GM12878 (cell line): Measurements from ENCODE around the gene TPCN2. TPM values are rescaled to one million over a fixed set of nuclear protein-coding genes. Genes with fewer than 3 reads are reported as not detected.

Source experiments
- ATAC-seq: fragments of 200-7000 bp; cut with Tn5 transposase; 3 replicates; pipeline ENCODE4 v1.9.1; 2020; ENCODE audit warnings: mild to moderate bottlenecking, moderate library complexity
- BruUV-seq: library from RNA; stranded (reverse); fragments of 400-500 nt; replicated peaks from 2 replicates; lab custom pipeline; 2021; lab: Mats Ljungman, UMichigan
- CTCF ChIA-PET: fragments of 300-600 bp; sonication (Branson Sonifier 250); formaldehyde crosslinking; extraction: SDS; loops from one replicate; lab custom pipeline; 2021; ENCODE audit warnings: inconsistent platforms; lab: Yijun Ruan, JAX
- POLR2A ChIA-PET: fragments of 350-600 bp; formaldehyde crosslinking; extraction: SDS; loops from one replicate; lab custom pipeline; 2021; ENCODE audit warnings: inconsistent platforms; lab: Charles Lee
- RAD21 ChIA-PET: fragments of 300-600 bp; sonication (Branson Sonifier 250); formaldehyde crosslinking; loops from one replicate; lab custom pipeline; 2023; ENCODE audit warnings: antibody characterized with exemption; ENCODE audit not compliant: unreplicated experiment; lab: Charles Lee
- SMC1A ChIA-PET: fragments of 300-600 bp; sonication (Branson Sonifier 250); formaldehyde crosslinking; loops from one replicate; lab custom pipeline; 2023; ENCODE audit not compliant: unreplicated experiment, uncharacterized antibody; lab: Charles Lee
- DNase-seq: peaks from one replicate; pipeline ENCODE4 v3.0.0-alpha.2; 2011; ENCODE audit warnings: low read depth, low spot score
- FAIRE-seq: peaks from 3 replicates; lab custom pipeline; 2011; peaks lifted over from hg19 to GRCh38; lab: Jason Lieb, UNC
- H2AFZ ChIP-seq: 2 replicates; pipeline ENCODE4 v1.6.0; 2011; ENCODE audit warnings: low read depth, low read length, control low read depth; ENCODE audit not compliant: control insufficient read depth
- H3K27ac ChIP-seq: 2 replicates; pipeline ENCODE4 v1.5.1; 2011; ENCODE audit warnings: control low read depth; ENCODE audit not compliant: control insufficient read depth, insufficient read depth
- H3K27me3 ChIP-seq, 2 experiments: replicated peaks in 1 of 2; 2 replicates each; pipeline versions ENCODE4 v1.6.0 to v1.6.1; 2011; ENCODE audit warnings: low read length in 1 of 2; ENCODE audit not compliant: control insufficient read depth in 2 of 2, insufficient read depth in 2 of 2
- H3K36me3 ChIP-seq, 2 experiments: 2 replicates each; pipeline ENCODE4 v1.5.1; 2011; ENCODE audit warnings: low read length in 1 of 2; ENCODE audit not compliant: control insufficient read depth in 2 of 2, insufficient read depth in 2 of 2
- H3K4me1 ChIP-seq: 2 replicates; pipeline ENCODE4 v1.6.1; 2011; ENCODE audit warnings: mild to moderate bottlenecking, low read length, moderate library complexity, mixed read lengths; ENCODE audit not compliant: control insufficient read depth, insufficient read depth
- H3K4me2 ChIP-seq: 2 replicates; pipeline ENCODE4 v1.6.0; 2011; ENCODE audit warnings: control low read depth; ENCODE audit not compliant: control insufficient read depth, insufficient read depth
- H3K4me3 ChIP-seq: fragments of 200-600 bp; sonication (generic); 2 replicates; pipeline ENCODE4 v1.5.1; 2016
- H3K79me2 ChIP-seq: 2 replicates; pipeline ENCODE4 v1.6.0; 2011; ENCODE audit warnings: low read length; ENCODE audit not compliant: control insufficient read depth, insufficient read depth
- H3K9ac ChIP-seq: 2 replicates; pipeline ENCODE4 v1.8.0; 2011; ENCODE audit warnings: low read length, control low read depth, mixed read lengths; ENCODE audit not compliant: control insufficient read depth, insufficient read depth
- H3K9me3 ChIP-seq: replicated peaks from 3 replicates; pipeline ENCODE4 v1.5.1; 2011; ENCODE audit warnings: mild to moderate bottlenecking, low read length; ENCODE audit not compliant: control insufficient read depth, insufficient read depth
- H4K20me1 ChIP-seq: 2 replicates; pipeline ENCODE4 v1.6.0; 2011; ENCODE audit not compliant: control insufficient read depth, insufficient read depth
- ATF2 ChIP-seq: IDR thresholded peaks from 2 replicates; pipeline ENCODE4 v1.6.1; 2012; ENCODE audit warnings: low read length, inconsistent platforms
- ATF7 ChIP-seq: fragments of 450-650 bp; IDR thresholded peaks from 2 replicates; pipeline ENCODE4 v1.6.1; 2016; ENCODE audit warnings: low read depth, mild to moderate bottlenecking
- E2F4 ChIP-seq: IDR thresholded peaks from 2 replicates; pipeline ENCODE4 v1.6.1; 2012; ENCODE audit warnings: low read depth, low read length, improper control_type of control experiment
- EGR1 ChIP-seq, 2 experiments: IDR thresholded peaks; 1 replicate in 1 of 2; 2 replicates in 1 of 2; pipeline ENCODE4 v1.6.1; 2011 to 2012; ENCODE audit warnings: low read depth in 2 of 2, low read length in 2 of 2, borderline replicate concordance in 1 of 2, mild to moderate bottlenecking in 1 of 2, moderate library complexity in 1 of 2
- ELK1 ChIP-seq: IDR thresholded peaks from 2 replicates; pipeline ENCODE4 v1.6.1; 2012; ENCODE audit warnings: low read depth, low read length, improper control_type of control experiment
- IKZF1 ChIP-seq: fragments of 450-650 bp; conservative IDR thresholded peaks from 2 replicates; pipeline ENCODE4 v1.6.1; 2017; ENCODE audit warnings: antibody characterized with exemption, mild to moderate bottlenecking
- MEF2B ChIP-seq: fragments of 450-650 bp; IDR thresholded peaks from 2 replicates; pipeline ENCODE4 v1.6.1; 2018; ENCODE audit warnings: mild to moderate bottlenecking, moderate library complexity; ENCODE audit not compliant: partially characterized antibody, poor library complexity, severe bottlenecking
- NFYA ChIP-seq: IDR thresholded peaks from 2 replicates; pipeline ENCODE4 v1.6.1; 2011; ENCODE audit warnings: low read depth, mild to moderate bottlenecking, low read length, improper control_type of control experiment, borderline replicate concordance
- RUNX3 ChIP-seq: IDR thresholded peaks from 2 replicates; pipeline ENCODE4 v1.6.1; 2012; ENCODE audit warnings: low read length, inconsistent platforms
- SMARCA5 ChIP-seq: fragments of 450-650 bp; IDR thresholded peaks from 2 replicates; pipeline ENCODE4 v1.6.1; 2017; ENCODE audit warnings: mild to moderate bottlenecking
- TCF12 ChIP-seq: IDR thresholded peaks from 2 replicates; pipeline ENCODE4 v1.6.1; 2011; ENCODE audit warnings: low read depth, mild to moderate bottlenecking, low read length
- ZBTB4 ChIP-seq: fragments of 450-650 bp; formaldehyde crosslinking; IDR thresholded peaks from 2 replicates; pipeline ENCODE4 v1.4.0; 2022; ENCODE audit warnings: mild to moderate bottlenecking, moderate library complexity
- WGBS: methylation state at CpG from one replicate; pipeline ENCODE4 v1.1.6; 2016; ENCODE audit warnings: low lambda C conversion rate; ENCODE audit not compliant: insufficient replicate concordance, insufficient coverage; ENCODE audit errors: missing lambda C conversion rate; 5-methylcytosine and 5-hydroxymethylcytosine counted together
- in situ Hi-C: fragments of 300-500 bp; cut with MboI; formaldehyde crosslinking; loops from 9 replicates; pipeline ENCODE4 v1.14.3; 2018; ENCODE audit warnings: mixed read lengths
- intact Hi-C: fragments of 100-400 bp; cut with micrococcal nuclease; formaldehyde crosslinking; loops from one replicate; pipeline ENCODE4 v1.14.2; 2022; ENCODE audit not compliant: unreplicated experiment
- polyA plus RNA-seq, 11 experiments: library from polyadenylated mRNA; depleted of rRNA in 4 of 11; unstranded in 6 of 11; stranded (reverse) in 5 of 11; fragments of >200 nt; fragmentation: Nextera tagmentation in 4 of 11; fragmentation: Illumina TruSeq in 1 of 11; extraction: Ambion mirVana in 4 of 11; extraction: Trizol in 1 of 11; gene quantifications; 1 replicate in 1 of 11; 2 replicates in 10 of 11; pipeline versions ENCODE4 v1.2.1 to v1.2.3, GENCODE V29; 2011 to 2016; ENCODE audit warnings: inconsistent platforms in 2 of 11, missing spikeins in 2 of 11, low read depth in 1 of 11
- total RNA-seq, 4 experiments: library from RNA; depleted of rRNA in 3 of 4; stranded (reverse); fragments of >200 nt in 3 of 4; fragmentation: Illumina TruSeq in 1 of 4; extraction: Trizol in 1 of 4; gene quantifications; 2 replicates each; pipeline versions ENCODE4 v1.2.1 to v1.2.3, GENCODE V29; 2013 to 2021

TPCN2 gene
- total and polyA plus RNA-seq, 10 of the 15 experiments (the other 5 are each of a cell fraction or from before 2014, with no cell fraction given) = 1.7 to 18.4 (median 8.4) TPM

GRCh38 chr11:69157156-69157821 lies 108.6 kb downstream of the TPCN2 start:
- 2% methylated on average over 27 of the region's 44 CpGs for WGBS
- intact Hi-C loops (no loop called here), in situ Hi-C loops (no loop called here)
- POLR2A ChIA-PET = interaction anchor here (0.8 to 3.3 kb wide), 7 partner anchors 9 to 140 kb away, joined by 3 to 32 read pairs (median 5); no protein-coding TSS in a partner anchor
- Histone ChIP-seq H3K36me3 (no peaks in the 10 kb centered on the region), H3K79me2 (peaks cover 5% of the 10 kb centered on the region), H3K9me3 (no peaks in the 10 kb centered on the region; the same call in 2 of the 3 replicates), H3K4me2 (peak overlapping the region; percentile 73), H4K20me1 (no peaks in the 10 kb centered on the region), H3K27ac (peak overlapping the region; percentile 76), H3K9ac (peak overlapping the region; percentile 55; the same call in 1 of the 2 replicates), H2AFZ (no peak overlapping the region; the same call in 1 of the 2 replicates), H3K4me3 (peak overlapping the region; percentile 57; the same call in 1 of the 2 replicates), H3K27me3 (no peaks in the 10 kb centered on the region), H3K4me1 (peaks cover 32% of the 10 kb centered on the region)
- DNase-seq = no peak
- CTCF ChIA-PET = interaction anchor here (0.6 to 2.7 kb wide), 4 partner anchors 9 to 530 kb away, joined by 4 to 11 read pairs (median 6); no protein-coding TSS in a partner anchor
- ATAC-seq = peak; percentile 66
- no TSS peak for BruUV-seq
- SMC1A ChIA-PET = interaction anchor here (0.7 to 5.5 kb wide), 5 partner anchors 9 to 204 kb away, joined by 3 to 35 read pairs (median 8); no protein-coding TSS in a partner anchor
- FAIRE-seq = no peak
- RAD21 ChIA-PET = interaction anchor here (0.7 to 2.9 kb wide), 6 partner anchors 9 to 485 kb away, joined by 3 to 27 read pairs (median 6); no protein-coding TSS in a partner anchor
- 0 out of 2 replicates have a peak, but pooled peaks have one; percentile 35 for TF ChIP-seq SMARCA5
- peak; percentile 34; the same call in 1 of the 2 replicates for TF ChIP-seq RUNX3
- peak; percentile 78 for TF ChIP-seq TCF12
- no peak for TF ChIP-seq NFYA
- TF ChIP-seq ELK1 = peak; percentile 21; the same call in 1 of the 2 replicates
- TF ChIP-seq ATF7 = peak; percentile 80
- peak; percentile 68 for TF ChIP-seq IKZF1
- peak in 1 of 2 experiments; percentile 73; a peak in 1 of 3 replicates for TF ChIP-seq EGR1 (IDR thresholded peaks at IDR 0.05; ENCODE audit: borderline replicate concordance in 1 of 2, low read depth in 2 of 2, low read length in 2 of 2)
- no peak for TF ChIP-seq E2F4
- TF ChIP-seq ZBTB4 (CRISPR knock-in tag) = no peak
- TF ChIP-seq MEF2B = peak; percentile 45
- peak; percentile 66; the same call in 1 of the 2 replicates for TF ChIP-seq ATF2
